Posterior cingulate gyrus (tissue), 11 donors: ENCODE measurements around the gene TMEM150C.

Experiments used
- DNase-seq, 10 donors: peaks; one replicate each; pipeline versions ENCODE4 v3.0.0 to v3.0.0-alpha.2; 2020 to 2021; ENCODE audit warnings: mixed read lengths in 3 of 10
- intact Hi-C: fragments of 100-400 bp; cut with DNase I; formaldehyde crosslinking; loops from one replicate; pipeline ENCODE4 v1.15.1; 2023

TMEM150C gene

GRCh38 chr4:82436130-82436529 lies 125.7 kb downstream of the TMEM150C start:
- no peak for DNase-seq
- intact Hi-C loops: loop anchor here (10.0 kb wide), 2 partner anchors 569 to 599 kb away; partner anchors contain the start of gene COPS4

GRCh38 chr4:82434949-82435348 lies 126.8 kb downstream of the TMEM150C start:
- intact Hi-C loops: loop anchor here (10.0 kb wide), 2 partner anchors 570 to 600 kb away; partner anchors contain the start of gene COPS4
- no peak for DNase-seq

- DNase-seq: no peak
- intact Hi-C loops: loop anchor here (10.0 kb wide), 2 partner anchors 571 to 601 kb away; partner anchors contain the start of gene COPS4
Observed at GRCh38 chr4:82433791-82434190, 128.0 kb downstream of the TMEM150C start.
